HepG2 (cell line): Measurements from ENCODE around the gene IGLL1. TPM values are rescaled to one million over a fixed set of nuclear protein-coding genes. Genes with fewer than 3 reads are reported as not detected.

Experiments used
- ATAC-seq: fragments of 200-7000 bp; cut with Tn5 transposase; 3 replicates; pipeline ENCODE4 v1.9.1; 2020; ENCODE audit warnings: mild to moderate bottlenecking, moderate library complexity
- BruUV-seq: library from RNA; stranded (reverse); fragments of 400-500 nt; replicated peaks from 2 replicates; lab custom pipeline; 2021; lab: Mats Ljungman, UMichigan
- CTCF ChIA-PET: fragments of 300-600 bp; formaldehyde crosslinking; extraction: SDS; loops from one replicate; lab custom pipeline; 2021; ENCODE audit warnings: low total read pairs, inconsistent platforms, low intra/inter-chr PET ratio; lab: Yijun Ruan, JAX
- POLR2A ChIA-PET: fragments of 350-600 bp; sonication (Branson Sonifier 250); formaldehyde crosslinking; loops from one replicate; lab custom pipeline; 2020; ENCODE audit warnings: antibody characterized with exemption, inconsistent platforms; lab: Yijun Ruan, JAX
- DNase-seq: peaks from one replicate; pipeline ENCODE4 v3.0.0-alpha.2; 2015; ENCODE audit warnings: low spot score
- FAIRE-seq: peaks from 3 replicates; lab custom pipeline; 2011; peaks lifted over from hg19 to GRCh38; lab: Jason Lieb, UNC
- H2AFZ ChIP-seq: one replicate; pipeline ENCODE4 v1.6.1; 2011; ENCODE audit warnings: low read length, inconsistent platforms
- H3K27ac ChIP-seq: fragments of 300-600 bp; 3 replicates; pipeline ENCODE4 v1.8.0; 2011; ENCODE audit warnings: mixed run types, mild to moderate bottlenecking, mixed read lengths, low read length, inconsistent platforms; ENCODE audit not compliant: insufficient read depth; ENCODE audit errors: extremely low read length
- H3K27me3 ChIP-seq, 2 experiments: fragments of 200-600 bp in 1 of 2; 2 replicates in 1 of 2; 3 replicates in 1 of 2; pipeline versions ENCODE4 v1.6.0 to v1.8.0; 2011; ENCODE audit warnings: low read length in 2 of 2, mild to moderate bottlenecking in 2 of 2, moderate library complexity in 2 of 2, inconsistent platforms in 1 of 2; ENCODE audit not compliant: insufficient read depth in 2 of 2, control insufficient read depth in 1 of 2
- H3K36me3 ChIP-seq, 2 experiments: fragments of 200-600 bp in 1 of 2; replicated peaks in 1 of 2; 2 replicates in 1 of 2; 3 replicates in 1 of 2; pipeline versions ENCODE4 v1.5.1 to v1.8.0; 2011; ENCODE audit warnings: low read length in 2 of 2, inconsistent platforms in 1 of 2; ENCODE audit not compliant: insufficient read depth in 2 of 2, control insufficient read depth in 1 of 2
- H3K4me1 ChIP-seq: 2 replicates; pipeline ENCODE4 v1.5.1; 2012; ENCODE audit warnings: low read length, inconsistent platforms; ENCODE audit not compliant: insufficient read depth
- H3K4me2 ChIP-seq: 2 replicates; pipeline ENCODE4 v1.6.0; 2011; ENCODE audit warnings: low read depth, low read length, inconsistent platforms
- H3K4me3 ChIP-seq, 3 experiments: fragments of 200-600 bp in 1 of 3; sonication (generic), shearing (Covaris generic) in 1 of 3; replicated peaks in 1 of 3; 2 replicates each; pipeline ENCODE4 v1.5.1; 2011 to 2016; ENCODE audit warnings: low read length in 3 of 3, inconsistent platforms in 2 of 3, low read depth in 2 of 3, mild to moderate bottlenecking in 2 of 3, control low read depth in 1 of 3, mixed read lengths in 1 of 3; ENCODE audit not compliant: insufficient read depth in 1 of 3
- H3K79me2 ChIP-seq: one replicate; pipeline ENCODE4 v1.6.1; 2011; ENCODE audit warnings: low read length, inconsistent platforms; ENCODE audit not compliant: insufficient read depth
- H3K9ac ChIP-seq: 2 replicates; pipeline ENCODE4 v1.6.0; 2011; ENCODE audit warnings: mild to moderate bottlenecking, low read depth, low read length, inconsistent platforms; ENCODE audit not compliant: insufficient read depth
- H3K9me3 ChIP-seq: 2 replicates; pipeline ENCODE4 v1.5.1; 2012; ENCODE audit warnings: mild to moderate bottlenecking, low read length
- H4K20me1 ChIP-seq: 2 replicates; pipeline ENCODE4 v1.6.0; 2011; ENCODE audit warnings: inconsistent platforms, mild to moderate bottlenecking, low read length, moderate library complexity; ENCODE audit not compliant: insufficient read depth
- DMAP1 ChIP-seq: IDR thresholded peaks from 2 replicates; pipeline ENCODE4 v1.6.1; 2016
- HINFP ChIP-seq: sonication (generic); formaldehyde crosslinking; IDR thresholded peaks from 2 replicates; pipeline ENCODE4 v1.4.0; 2020; ENCODE audit warnings: low read depth, mild to moderate bottlenecking, missing genetic modification reagents
- NRL ChIP-seq: sonication (generic); formaldehyde crosslinking; IDR thresholded peaks from 2 replicates; pipeline ENCODE4 v1.5.0; 2020; ENCODE audit warnings: missing genetic modification reagents, mild to moderate bottlenecking, moderate library complexity, borderline replicate concordance
- PCBP1 ChIP-seq: fragments of 200-400 bp; formaldehyde crosslinking; IDR thresholded peaks from 2 replicates; pipeline ENCODE4 v1.6.1; 2017; ENCODE audit warnings: mild to moderate bottlenecking, low read depth, low read length, borderline replicate concordance
- PHF21A ChIP-seq: sonication (generic); formaldehyde crosslinking; IDR thresholded peaks from 2 replicates; pipeline ENCODE4 v1.5.0; 2020; ENCODE audit warnings: mild to moderate bottlenecking, missing genetic modification reagents
- SOX5 ChIP-seq: IDR thresholded peaks from 2 replicates; pipeline ENCODE4 v1.6.1; 2016; ENCODE audit warnings: borderline replicate concordance
- YEATS2 ChIP-seq: sonication (generic); formaldehyde crosslinking; IDR thresholded peaks from 2 replicates; pipeline ENCODE4 v1.4.0; 2020; ENCODE audit warnings: missing genetic modification reagents, borderline replicate concordance
- ZNF143 ChIP-seq: sonication (generic); formaldehyde crosslinking; IDR thresholded peaks from 2 replicates; pipeline ENCODE4 v1.4.0; 2020; ENCODE audit warnings: missing genetic modification reagents
- ZNF17 ChIP-seq: sonication (generic); formaldehyde crosslinking; IDR thresholded peaks from 2 replicates; pipeline ENCODE4 v1.5.0; 2020; ENCODE audit warnings: mild to moderate bottlenecking, missing genetic modification reagents
- ZNF615 ChIP-seq: sonication (generic); formaldehyde crosslinking; IDR thresholded peaks from 2 replicates; pipeline ENCODE4 v1.5.0; 2020; ENCODE audit warnings: mild to moderate bottlenecking, missing genetic modification reagents, borderline replicate concordance
- ZNF746 ChIP-seq: sonication (generic); formaldehyde crosslinking; IDR thresholded peaks from 2 replicates; pipeline ENCODE4 v1.8.0; 2022; ENCODE audit warnings: mild to moderate bottlenecking, missing genetic modification reagents
- ZNF839 ChIP-seq: sonication (generic); formaldehyde crosslinking; IDR thresholded peaks from 2 replicates; pipeline ENCODE4 v1.4.0; 2020; ENCODE audit warnings: missing genetic modification reagents, mild to moderate bottlenecking, borderline replicate concordance
- ZNF841 ChIP-seq: sonication (generic); formaldehyde crosslinking; IDR thresholded peaks from 2 replicates; pipeline ENCODE4 v1.8.1; 2023; ENCODE audit warnings: missing genetic modification reagents, borderline replicate concordance
- WGBS: methylation state at CpG from one replicate; pipeline ENCODE4 v1.1.6; 2017; ENCODE audit warnings: low lambda C conversion rate; 5-methylcytosine and 5-hydroxymethylcytosine counted together
- in situ Hi-C: cut with HindIII; loops from 2 replicates; pipeline ENCODE4 v1.10.0; 2017; ENCODE audit warnings: low pct_unique_long_range_greater_than_20kb; ENCODE audit not compliant: extremely low pct_ligation_motif_present
- intact Hi-C: fragments of 100-400 bp; cut with micrococcal nuclease; formaldehyde crosslinking; loops from one replicate; pipeline ENCODE4 v1.10.0; 2022; ENCODE audit not compliant: unreplicated experiment
- polyA plus RNA-seq, 8 experiments: library from polyadenylated mRNA; depleted of rRNA in 3 of 8; stranded (reverse) in 7 of 8; unstranded in 1 of 8; fragments of >200 nt; fragmentation: Illumina TruSeq in 4 of 8; extraction: Trizol in 4 of 8; gene quantifications; 2 replicates each; pipeline versions ENCODE4 v1.2.1 to v1.2.3, GENCODE V29; 2011 to 2016; ENCODE audit warnings: low read depth in 4 of 8, missing spikeins in 1 of 8, mixed read lengths in 1 of 8; ENCODE audit not compliant: insufficient read depth in 1 of 8
- total RNA-seq, 5 experiments: library from RNA; depleted of rRNA; stranded (reverse); fragments of >200 nt; fragmentation: Illumina TruSeq; extraction: Trizol; gene quantifications; 2 replicates each; pipeline ENCODE4 v1.2.3, GENCODE V29; 2016; ENCODE audit warnings: low read depth in 1 of 5
- TF ChIP-seq, protein P1 (sequence below): sonication (generic); formaldehyde crosslinking; IDR thresholded peaks from 2 replicates; pipeline ENCODE4 v1.4.0; 2020; ENCODE audit warnings: missing genetic modification reagents
- TF ChIP-seq, protein P2 (sequence below): sonication (generic); formaldehyde crosslinking; IDR thresholded peaks from 2 replicates; pipeline ENCODE4 v1.8.0; 2022; ENCODE audit warnings: mild to moderate bottlenecking, missing genetic modification reagents; ENCODE audit not compliant: insufficient replicate concordance
- TF ChIP-seq, protein P3 (sequence below): sonication (generic); formaldehyde crosslinking; IDR thresholded peaks from 2 replicates; pipeline ENCODE4 v1.4.0; 2020; ENCODE audit warnings: missing genetic modification reagents, mild to moderate bottlenecking, borderline replicate concordance

The IGLL1 gene
- total and polyA plus RNA-seq, 2 of the 13 experiments (the other 11 are each of a cell fraction or from before 2014, with no cell fraction given), result not detected

DNA sequence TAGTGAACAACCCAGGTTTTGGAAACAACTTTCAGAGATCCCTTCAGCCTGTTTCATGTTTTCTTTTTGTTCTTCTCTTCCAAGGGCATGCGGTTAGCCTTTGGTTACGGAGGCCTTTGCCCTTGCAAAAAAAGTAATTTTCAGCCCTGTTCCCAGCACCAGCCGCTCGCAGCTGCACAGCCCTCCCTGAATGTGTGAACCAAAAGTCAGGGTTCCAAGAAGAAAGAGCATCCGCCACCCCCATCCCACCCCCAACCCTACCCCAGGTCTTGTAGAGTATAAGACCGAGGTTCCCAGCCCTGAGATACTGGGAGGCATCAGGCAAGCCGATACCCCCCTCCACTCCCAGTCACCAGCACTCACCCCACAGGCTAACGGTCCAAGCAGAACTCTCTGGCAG lies 56.4 kb downstream of the IGLL1 start:
- Histone ChIP-seq H3K79me2 (no peaks in the 10 kb centered on the region), H2AFZ (no peak overlapping the region), H3K27ac (peak overlapping the region; percentile 100), H3K4me1 (peaks cover 61% of the 10 kb centered on the region)
- in situ Hi-C loops, result no loop called here
- POLR2A ChIA-PET, result no interaction called here
- TF ChIP-seq HINFP (CRISPR knock-in tag) (no peak), DMAP1 (CRISPR knock-in tag) (no peak), ZNF839 (CRISPR knock-in tag) (no peak), ZNF746 (no peak), PCBP1 (no peak), ZNF17 (no peak), PHF21A (CRISPR knock-in tag) (no peak), ZNF143 (CRISPR knock-in tag) (no peak), YEATS2 (CRISPR knock-in tag) (no peak), SOX5 (CRISPR knock-in tag) (no peak), NRL (no peak), ZNF615 (CRISPR knock-in tag) (no peak), ZNF841 (CRISPR knock-in tag) (no peak)
- TF ChIP-seq, protein P1, sequence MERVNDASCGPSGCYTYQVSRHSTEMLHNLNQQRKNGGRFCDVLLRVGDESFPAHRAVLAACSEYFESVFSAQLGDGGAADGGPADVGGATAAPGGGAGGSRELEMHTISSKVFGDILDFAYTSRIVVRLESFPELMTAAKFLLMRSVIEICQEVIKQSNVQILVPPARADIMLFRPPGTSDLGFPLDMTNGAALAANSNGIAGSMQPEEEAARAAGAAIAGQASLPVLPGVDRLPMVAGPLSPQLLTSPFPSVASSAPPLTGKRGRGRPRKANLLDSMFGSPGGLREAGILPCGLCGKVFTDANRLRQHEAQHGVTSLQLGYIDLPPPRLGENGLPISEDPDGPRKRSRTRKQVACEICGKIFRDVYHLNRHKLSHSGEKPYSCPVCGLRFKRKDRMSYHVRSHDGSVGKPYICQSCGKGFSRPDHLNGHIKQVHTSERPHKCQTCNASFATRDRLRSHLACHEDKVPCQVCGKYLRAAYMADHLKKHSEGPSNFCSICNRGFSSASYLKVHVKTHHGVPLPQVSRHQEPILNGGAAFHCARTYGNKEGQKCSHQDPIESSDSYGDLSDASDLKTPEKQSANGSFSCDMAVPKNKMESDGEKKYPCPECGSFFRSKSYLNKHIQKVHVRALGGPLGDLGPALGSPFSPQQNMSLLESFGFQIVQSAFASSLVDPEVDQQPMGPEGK (CRISPR knock-in tag), result no peak
- TF ChIP-seq, protein P2, sequence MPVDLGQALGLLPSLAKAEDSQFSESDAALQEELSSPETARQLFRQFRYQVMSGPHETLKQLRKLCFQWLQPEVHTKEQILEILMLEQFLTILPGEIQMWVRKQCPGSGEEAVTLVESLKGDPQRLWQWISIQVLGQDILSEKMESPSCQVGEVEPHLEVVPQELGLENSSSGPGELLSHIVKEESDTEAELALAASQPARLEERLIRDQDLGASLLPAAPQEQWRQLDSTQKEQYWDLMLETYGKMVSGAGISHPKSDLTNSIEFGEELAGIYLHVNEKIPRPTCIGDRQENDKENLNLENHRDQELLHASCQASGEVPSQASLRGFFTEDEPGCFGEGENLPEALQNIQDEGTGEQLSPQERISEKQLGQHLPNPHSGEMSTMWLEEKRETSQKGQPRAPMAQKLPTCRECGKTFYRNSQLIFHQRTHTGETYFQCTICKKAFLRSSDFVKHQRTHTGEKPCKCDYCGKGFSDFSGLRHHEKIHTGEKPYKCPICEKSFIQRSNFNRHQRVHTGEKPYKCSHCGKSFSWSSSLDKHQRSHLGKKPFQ (CRISPR knock-in tag), result no peak
- TF ChIP-seq, protein P3, sequence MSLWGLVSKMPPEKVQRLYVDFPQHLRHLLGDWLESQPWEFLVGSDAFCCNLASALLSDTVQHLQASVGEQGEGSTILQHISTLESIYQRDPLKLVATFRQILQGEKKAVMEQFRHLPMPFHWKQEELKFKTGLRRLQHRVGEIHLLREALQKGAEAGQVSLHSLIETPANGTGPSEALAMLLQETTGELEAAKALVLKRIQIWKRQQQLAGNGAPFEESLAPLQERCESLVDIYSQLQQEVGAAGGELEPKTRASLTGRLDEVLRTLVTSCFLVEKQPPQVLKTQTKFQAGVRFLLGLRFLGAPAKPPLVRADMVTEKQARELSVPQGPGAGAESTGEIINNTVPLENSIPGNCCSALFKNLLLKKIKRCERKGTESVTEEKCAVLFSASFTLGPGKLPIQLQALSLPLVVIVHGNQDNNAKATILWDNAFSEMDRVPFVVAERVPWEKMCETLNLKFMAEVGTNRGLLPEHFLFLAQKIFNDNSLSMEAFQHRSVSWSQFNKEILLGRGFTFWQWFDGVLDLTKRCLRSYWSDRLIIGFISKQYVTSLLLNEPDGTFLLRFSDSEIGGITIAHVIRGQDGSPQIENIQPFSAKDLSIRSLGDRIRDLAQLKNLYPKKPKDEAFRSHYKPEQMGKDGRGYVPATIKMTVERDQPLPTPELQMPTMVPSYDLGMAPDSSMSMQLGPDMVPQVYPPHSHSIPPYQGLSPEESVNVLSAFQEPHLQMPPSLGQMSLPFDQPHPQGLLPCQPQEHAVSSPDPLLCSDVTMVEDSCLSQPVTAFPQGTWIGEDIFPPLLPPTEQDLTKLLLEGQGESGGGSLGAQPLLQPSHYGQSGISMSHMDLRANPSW, result no peak
- TF ChIP-seq, all 625 proteins: peak for 0
- CTCF ChIA-PET, result no interaction called here
- H3K9ac ChIP-seq, result peak overlapping the region; percentile 29
- BruUV-seq, result no TSS peak
- no peak for ATAC-seq
- H3K9me3 ChIP-seq, result no peaks in the 10 kb centered on the region
- no peaks in the 10 kb centered on the region for H4K20me1 ChIP-seq
- H3K4me3 ChIP-seq, result no peak overlapping the region
- no peaks in the 10 kb centered on the region for H3K36me3 ChIP-seq
- FAIRE-seq, result no peak
- no peak for DNase-seq
- 93% methylated on average over 8 of the region's 8 CpGs for WGBS
- H3K4me2 ChIP-seq, result no peak overlapping the region
- H3K27me3 ChIP-seq, result no peaks in the 10 kb centered on the region
- intact Hi-C loops, result no loop called here
